HG02798 (cell line): ENCODE measurements around the gene ARHGAP8.

Experiments used
- ATAC-seq: cut with Tn5 transposase; IDR thresholded peaks from one replicate; pipeline ENCODE4 v1.9.1; 2021; ENCODE audit warnings: mild to moderate bottlenecking; ENCODE audit not compliant: unreplicated experiment, poor library complexity

ARHGAP8 gene

DNA sequence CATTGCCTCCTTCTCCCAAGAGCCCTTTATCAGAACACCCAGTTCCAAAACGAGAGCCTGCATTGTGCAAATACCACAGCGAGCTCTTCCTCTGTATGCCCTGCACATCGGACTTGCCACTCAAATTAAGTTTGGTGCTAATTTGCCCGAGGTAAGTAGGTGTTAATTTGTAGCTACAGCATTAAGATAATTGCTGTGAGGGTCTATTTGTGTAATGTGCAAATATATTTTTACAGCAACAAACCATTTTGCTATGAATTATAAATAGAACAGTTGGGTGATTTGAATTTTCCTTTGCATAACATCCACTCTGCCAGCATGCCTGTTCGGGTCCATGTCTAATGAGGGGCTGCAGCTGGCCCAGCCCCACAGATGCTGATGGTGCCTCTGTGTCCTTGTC is 8.1 kb downstream of the ARHGAP8 start:
- ATAC-seq = no peak

DNA sequence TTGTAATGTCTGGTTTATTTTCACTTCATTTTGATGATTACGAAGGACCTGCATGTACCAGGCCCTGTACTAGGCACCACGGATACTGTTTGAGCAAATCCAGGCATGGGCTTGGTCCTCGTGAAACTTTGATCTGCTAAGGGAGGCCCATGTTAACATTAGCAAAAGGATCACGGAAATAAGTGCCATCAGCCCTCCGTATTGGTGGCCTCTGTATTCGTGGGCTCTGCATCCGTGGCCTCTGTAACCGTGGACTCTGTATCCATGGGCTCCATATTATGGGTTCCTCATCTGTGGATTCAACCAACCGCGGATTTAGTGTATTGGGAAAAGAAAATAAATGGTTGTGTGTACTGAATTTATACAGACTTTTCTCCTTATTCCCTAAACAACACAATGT is 8.7 kb downstream of the ARHGAP8 start:
- no peak for ATAC-seq

DNA sequence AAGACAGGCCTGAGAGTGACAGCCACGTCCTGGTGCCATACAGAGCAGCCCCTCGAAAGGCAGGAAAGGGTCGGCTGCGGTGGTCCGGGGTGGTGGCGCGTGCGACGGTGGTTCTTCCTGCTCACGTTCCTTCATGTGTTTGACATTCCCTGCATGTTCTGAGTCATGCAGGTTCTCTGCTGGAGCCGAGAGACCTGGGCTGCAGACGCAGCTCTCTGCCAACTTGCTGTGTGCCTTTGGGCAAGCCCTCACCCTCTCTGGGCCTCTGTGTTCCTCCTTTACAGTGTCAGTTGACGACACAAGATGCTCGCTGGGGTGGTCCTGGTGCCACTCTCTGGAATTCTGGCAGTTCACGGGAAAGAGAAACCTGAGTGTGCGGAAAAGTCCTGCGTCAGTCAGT is 12.0 kb downstream of the ARHGAP8 start:
- ATAC-seq = no peak

DNA sequence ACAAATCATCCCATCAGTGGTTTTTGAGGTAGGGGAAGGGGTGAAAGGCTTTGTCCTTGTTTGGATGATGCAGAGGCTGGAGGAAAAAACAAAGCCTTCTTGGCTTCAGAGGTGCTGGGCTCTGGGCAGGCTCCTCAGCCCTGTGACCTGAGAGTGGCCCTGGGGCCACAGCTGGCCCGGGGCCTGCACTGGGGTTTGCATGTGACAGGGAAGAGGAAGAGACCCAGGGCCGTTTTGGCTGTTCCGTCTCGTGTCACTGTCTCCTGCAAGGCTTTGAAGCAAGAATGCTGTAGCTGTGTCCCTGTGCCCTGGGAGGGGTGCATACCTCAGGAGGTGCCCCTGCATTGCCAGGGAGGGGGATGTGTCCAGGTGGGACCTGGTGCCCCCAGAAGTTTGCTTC is 12.6 kb downstream of the ARHGAP8 start:
- no peak for ATAC-seq

DNA sequence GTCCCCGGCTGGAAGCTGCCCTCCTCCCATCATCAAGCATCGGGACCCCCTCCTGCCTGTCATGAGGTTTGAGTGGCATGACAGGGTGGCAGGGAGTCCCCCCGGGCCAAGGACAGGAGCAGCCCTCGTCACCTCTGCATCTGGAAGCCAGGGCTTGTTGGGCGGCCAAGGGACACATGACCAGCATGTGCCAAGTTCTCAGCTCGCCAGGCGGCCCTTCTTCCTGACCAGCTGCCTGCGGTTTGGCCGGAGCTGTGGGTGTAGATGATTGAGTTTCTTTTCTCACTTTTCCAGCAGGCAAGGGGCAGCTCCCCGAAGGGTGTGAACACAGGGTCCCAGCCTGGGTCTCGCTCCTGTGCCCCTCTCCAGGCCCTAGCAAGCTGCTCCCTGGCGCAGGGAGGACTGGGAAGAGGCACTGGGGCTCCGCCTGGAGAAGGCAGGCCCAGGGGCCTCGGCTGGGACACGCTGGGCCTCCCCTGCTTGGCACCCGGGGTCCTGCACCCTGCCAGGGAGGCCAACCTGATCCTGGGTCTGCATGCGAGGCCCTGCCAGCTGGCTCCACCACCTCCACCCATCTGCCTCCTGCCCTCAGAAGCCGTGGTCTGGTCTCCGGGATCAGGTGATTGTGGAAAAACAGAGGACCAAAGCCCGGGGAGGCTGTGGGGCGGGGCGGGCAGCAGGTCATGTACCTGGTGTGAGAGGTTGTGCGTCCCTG is 13.4 kb downstream of the ARHGAP8 start:
- ATAC-seq = no peak

DNA sequence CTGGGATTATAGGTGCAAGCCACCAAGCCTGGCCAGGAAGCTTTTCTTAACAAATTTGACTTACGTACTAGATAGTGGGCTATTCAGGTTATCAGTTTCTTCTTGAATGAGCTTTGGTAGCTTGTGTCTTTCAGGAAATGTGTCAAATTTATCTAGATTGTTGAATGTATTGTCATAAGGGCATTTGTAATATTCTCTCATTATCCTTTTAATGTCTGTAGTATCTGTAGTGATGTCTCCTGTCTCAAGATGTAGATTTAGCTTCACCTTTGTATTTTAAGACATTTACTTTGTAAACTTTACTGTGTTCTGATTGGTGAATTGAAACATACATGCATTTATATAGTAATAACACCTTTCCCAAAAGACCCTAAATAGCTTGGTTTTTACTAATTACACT is 20.7 kb downstream of the ARHGAP8 start:
- no peak for ATAC-seq

DNA sequence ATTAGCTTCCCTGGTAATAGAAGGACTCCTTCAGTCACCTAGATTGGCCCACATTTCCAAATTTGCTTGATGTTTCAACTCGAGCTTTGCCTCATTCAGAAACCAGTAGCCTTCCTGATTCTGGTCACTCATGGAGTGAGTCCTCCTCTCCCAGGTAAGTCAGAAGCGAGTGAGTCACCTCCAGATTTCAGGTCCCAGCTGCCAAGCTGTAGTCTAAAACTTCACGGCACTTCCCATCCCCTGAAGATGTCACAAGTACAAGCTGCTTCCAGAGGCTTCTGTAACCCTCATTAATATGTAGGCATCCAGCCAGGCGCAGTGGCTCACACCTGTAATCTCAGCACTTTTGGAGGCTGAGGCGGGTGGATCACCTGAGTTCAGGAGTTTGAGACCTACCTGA is 23.5 kb downstream of the ARHGAP8 start:
- ATAC-seq = no peak

DNA sequence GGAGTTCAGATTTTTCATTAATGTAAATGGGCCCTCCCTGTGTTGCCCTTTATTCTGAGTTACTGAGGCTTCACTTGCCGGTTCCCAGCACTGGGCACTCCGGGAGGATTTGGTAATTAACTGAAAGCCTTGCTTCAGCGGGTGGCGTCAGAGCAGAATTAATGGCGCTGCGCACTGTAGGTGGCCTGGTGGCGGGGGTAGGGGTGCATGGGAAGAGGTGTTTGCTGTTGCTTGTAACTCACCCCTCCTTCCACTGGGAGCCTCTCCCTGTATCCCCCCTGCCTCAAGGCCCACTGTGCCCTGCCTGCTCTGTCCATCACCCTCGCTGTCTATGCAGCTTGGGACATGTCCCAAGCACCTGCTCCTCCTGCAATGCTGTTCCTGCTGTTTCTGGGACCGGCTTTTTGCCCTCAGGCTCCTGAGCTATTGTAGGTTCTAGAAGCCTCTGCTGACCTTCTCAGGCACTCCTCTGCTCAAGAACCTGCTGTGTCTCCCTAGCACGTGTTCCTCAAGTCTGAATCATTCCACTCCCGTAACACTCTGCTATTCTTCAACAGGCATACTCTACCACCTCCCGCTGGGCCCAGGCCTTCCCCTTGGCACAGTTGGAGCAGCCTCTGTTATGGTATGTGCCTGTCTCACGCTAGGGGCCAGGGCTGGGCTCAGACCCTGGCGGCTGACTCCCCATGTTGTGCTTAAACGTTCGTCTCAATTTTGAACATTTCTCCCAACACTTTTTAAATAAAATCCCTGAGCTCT is 24.4 kb downstream of the ARHGAP8 start:
- no peak for ATAC-seq

DNA sequence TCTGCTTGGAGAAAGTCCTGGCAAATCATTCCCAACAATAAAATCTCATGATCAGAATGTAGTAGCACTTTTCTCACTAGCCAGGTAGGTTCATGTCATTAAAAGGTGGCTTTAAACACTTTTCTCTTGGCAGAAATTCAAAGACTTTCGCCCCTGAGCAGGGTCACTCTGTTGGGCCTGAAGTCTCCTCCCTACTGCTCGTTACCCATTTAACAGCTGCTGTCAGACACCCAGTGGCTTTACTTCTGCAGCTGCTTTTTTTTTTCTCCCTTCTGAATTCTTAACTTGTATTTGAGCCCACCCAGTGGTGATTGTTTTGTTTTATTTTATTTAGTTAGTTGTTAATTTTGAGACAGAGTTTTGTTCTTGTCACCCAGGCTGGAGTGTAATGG is 25.0 kb downstream of the ARHGAP8 start:
- no peak for ATAC-seq

DNA sequence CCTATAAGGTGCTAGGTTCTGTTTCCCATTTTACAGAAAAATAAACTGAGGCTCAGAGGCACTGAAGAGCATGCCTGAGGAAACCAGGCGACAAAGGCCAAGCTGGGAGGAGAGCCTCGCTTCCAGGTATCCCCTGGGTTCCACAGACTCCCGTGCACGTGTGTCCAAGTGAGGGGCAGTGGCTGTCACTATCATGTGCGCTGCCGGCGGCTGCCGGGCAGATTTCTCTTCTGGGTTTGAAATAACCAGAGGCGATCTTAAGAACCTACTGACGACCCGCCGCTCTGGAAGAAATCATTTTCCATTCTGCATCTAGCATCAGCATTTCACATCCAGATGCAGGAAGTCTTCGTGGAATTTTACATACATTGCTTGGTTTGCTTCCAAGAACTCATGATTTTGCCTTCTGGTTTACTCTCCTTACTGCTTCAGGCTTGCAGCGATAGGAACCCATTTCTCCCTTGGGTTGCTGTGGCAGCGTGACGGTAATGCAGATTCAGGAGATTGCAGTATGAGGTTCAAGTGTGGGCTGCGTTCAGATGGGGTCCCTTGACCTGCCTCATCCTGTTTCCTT is 28.6 kb downstream of the ARHGAP8 start:
- ATAC-seq = no peak

DNA sequence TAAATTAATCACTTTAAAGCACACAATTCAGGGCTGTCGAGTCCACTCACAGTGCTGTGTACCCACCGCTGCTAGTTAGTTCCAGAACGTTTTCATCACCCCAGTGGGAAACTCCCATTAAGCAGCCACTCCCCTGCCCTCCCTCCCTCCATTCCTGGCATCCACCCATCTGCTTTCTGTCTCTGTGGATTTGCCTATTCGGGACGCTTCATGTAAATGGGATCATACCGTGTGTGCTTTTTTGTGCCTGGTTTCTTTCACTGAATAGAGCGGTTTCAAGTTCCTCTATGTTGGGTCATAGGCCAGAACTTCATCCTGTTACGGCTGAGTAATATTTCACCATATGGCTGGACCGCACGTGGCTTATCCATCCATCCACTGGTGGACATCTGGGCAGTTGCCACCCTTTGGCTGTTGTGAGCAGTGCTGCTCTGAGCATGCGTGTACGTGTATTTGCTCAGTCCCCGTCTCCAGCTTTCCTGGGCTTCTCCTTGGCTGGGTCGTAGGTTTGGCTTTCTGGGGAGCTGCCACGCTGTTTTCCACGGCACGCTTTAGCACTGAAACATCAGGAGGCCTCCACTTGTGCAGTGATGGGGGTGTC is 30.1 kb downstream of the ARHGAP8 start:
- ATAC-seq = no peak

DNA sequence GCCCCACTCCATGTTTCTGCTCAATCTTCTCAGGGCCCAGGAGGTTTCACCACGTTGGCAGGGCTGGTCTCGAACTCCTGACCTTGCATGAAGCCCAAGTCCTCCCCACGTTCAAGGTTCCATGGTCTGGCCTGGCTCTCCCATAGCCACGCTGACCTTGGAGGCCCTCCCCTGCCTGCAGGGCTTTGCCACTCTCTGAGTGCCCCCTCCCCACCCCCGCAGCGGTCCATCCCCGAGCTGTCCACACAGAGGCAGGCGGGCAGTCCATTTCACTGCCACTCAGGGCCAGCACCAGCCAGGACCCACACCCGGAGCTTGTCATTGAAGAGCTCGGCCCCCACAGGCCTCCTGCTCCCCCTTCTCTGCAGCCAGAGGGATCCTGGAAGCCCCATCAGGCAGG is 30.7 kb downstream of the ARHGAP8 start:
- no peak for ATAC-seq

DNA sequence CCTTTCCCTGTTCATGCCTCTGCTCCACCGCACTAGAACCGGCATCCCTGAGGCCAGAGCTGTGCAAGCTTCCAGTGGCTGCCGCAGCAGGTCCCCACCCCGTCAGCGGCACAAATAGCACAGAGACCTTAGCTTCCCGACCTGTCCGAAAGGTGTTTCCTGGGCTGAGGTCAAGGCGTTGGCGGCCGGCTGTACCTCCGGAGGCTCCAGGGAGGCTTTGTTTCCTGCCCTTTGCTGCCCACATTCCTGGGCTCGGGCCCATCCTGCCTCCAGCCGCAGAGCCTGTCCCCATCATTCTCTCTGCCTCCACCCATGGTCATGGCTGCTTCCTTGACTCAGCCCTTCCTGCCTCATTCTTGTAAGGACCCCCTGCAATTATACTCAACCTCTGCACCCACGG is 31.2 kb downstream of the ARHGAP8 start:
- no peak for ATAC-seq

DNA sequence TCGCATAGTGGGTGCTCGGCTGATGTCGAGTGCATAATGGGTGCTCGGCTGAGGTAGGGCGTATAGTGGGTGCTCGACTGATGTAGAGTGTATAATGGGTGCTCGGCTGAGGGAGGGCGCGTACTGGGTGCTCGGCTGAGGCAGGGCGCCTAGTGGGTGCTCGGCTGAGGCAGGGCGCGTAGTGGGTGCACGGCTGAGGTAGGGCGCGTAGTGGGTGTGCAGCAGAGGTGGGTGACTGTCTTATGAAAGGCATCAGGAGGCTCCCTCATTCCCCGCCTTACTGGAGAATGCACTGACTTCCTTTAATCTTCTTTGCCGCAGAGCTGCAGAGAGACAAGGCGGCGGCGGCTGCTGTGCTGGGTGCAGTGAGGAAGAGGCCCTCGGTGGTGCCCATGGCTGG is 33.8 kb downstream of the ARHGAP8 start:
- no peak for ATAC-seq

DNA sequence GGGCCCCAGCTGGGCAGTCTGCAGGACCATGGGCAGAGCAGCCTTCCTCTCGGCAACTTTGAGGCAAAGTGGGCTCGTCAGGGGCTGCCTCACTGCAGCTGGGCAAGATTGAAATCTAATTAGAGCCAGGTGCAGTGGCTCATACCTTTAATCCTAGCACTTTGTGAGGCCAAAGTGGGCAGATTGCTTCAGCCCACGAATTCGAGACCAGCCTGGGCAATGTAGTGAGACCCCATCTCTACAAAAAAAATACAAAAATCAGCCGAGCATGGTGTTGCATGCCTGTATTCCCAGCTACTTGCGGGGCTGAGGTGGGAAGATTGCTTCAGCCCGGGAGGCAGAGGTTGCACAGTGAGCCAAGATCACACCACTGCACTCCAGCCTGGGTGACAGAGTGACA is 34.2 kb downstream of the ARHGAP8 start:
- ATAC-seq = no peak

DNA sequence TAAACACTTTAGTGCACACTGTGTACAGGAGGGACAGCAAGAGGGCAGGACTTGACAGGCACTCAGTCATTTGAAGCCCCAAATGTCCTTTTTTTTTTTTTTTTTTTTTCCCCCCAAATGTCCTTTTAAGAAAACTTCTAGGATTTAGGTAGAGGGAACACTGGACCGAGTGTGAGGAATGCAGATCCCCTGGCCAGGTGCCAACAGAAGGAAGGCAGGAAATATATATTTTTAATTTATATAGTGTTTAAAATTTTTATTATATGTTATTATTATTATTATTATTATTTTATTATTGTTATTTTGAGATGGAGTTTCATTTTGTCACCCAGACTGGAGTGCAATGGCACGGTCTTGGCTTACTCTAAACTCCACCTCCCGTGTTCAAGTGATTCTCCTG is 35.5 kb downstream of the ARHGAP8 start:
- no peak for ATAC-seq

DNA sequence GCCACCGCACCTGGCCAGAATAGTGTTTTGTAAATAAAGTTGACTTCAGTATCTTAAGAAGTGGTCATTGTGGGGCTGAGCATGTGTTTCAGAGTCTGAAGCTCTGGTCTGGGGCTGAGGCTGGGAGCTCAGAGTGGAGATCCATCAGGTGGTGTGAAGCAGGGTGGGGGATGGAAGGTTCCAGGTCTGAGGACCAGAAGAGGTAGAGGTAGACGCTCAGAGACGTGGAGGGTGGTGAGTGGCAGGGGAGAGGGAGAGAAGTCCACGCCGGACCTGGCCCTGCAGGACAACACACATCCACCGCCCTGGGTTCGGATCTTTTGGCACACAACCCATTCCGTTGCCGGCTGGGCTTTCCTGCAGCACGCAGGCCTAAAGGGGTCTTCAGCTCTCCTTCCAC is 40.7 kb downstream of the ARHGAP8 start:
- no peak for ATAC-seq

DNA sequence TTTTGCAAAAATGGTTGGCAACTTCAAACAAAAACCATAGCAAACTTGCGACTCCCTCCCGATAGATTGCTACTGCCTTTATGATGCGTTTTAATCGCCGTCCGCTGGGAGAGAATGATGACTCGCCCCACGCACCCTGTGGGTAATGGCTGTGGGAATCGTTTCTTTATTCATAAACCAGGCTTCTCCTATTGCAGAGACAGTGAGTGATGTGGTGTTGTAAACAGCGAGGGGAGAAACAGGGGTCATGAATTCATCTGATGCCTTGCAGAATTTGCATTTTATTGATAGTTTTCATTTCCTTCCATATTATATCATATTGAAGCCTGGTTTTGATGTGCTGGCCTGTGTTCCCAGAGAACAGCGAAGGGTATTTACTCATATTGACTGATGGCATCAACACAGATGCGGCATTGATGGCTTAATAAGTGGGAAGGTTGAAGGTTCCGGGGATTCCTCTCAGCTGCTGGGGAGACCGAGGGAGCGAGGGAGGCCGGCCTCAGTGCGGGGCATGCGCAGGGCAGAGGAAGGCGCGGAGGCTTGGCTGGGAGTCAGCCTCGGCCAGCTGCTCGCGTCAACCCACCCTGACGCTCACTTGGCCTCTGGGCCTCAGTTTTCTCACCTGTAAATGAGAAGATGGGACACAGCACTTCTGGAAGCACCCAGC is 41.3 kb downstream of the ARHGAP8 start:
- ATAC-seq = no peak

DNA sequence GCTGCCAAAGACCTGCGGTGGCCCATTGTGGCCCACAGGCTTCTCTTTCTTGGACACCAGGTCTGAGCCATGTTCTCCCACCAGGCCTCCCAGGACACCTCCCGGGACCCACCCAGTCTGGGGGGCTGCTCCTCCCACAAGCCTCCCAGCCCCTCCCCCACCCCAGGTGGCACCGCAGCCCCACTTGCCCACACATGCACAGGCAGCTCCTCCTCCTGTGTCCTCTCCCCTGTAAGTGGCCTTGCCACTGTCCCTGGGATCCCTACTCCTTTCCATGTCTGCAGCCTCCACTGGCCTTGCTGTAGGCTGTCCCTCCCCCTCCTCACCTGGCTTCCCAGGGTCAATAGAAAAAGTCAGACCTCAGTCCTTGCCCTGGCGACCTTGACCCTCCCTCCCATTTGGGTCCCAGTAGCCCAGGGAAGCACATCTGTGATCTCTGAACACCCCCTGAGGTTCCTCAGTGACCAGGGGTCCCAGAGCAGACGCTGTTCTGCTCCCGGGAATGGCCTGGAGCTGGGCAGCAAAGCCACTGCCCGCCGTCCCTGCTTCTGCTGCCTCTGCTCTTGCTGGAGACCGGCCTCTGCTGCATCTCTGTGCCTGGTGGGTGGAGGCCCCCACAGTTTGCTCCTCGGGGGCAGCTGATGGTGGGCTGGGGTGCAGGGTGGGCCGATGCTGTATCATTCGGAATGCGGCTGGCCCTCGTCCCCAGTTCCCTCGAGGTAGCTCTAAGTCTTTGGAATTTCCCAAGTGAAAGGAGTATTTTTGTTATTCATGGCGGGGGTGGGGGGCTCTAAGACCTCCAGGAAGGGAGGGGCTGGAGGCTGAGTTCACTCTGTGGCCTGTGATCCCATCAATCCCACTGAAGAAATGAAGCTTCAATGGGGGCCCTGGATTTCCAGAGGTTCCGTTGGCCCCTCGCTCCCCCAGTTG is 43.6 kb downstream of the ARHGAP8 start:
- ATAC-seq = no peak
